Measurements from ENCODE around the gene MEGF11.

Gene MEGF11

DNA sequence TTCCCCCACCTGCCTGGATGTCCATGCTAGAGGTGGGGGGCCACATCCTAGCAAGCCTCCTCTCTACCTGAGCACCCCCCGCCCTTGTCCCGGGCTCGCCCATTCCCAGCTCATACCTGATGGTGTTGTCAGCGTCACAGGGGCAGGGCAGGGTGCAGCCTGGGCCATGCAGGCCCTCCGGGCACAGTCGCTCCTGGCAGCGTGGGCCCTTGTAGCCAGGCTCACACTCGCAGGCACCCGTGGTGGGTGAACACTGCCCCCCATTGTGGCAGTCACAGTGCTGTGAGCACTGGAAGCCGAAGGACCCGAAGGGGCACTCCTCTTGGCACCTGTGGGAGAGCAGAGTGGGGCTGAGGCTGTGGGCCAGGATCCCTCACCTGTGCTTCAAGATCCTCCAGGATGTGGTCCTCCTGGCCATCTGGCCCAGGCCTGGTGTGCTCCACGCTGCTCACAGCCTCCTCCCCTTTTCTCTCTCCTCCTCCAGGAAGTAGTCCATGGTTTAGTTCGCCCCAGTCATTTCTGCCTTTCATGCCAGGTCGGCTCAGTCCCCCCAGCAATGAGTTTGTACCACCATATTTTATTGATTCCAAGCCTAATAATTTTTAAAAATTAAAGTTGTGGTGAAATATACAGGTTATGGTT lies 288.6 kb downstream of the MEGF11 start:
- H3K4me1 ChIP-seq (ENCODE audit: insufficient read depth, poor library complexity, severe bottlenecking) = no peaks in the 10 kb centered on the region
- no peak overlapping the region for H3K4me3 ChIP-seq (ENCODE audit: severe bottlenecking)
- ATAC-seq (ENCODE audit: low read depth) (no peak), DNase-seq (ENCODE audit: low spot score) (no peak)
- no peaks in the 10 kb centered on the region for H3K9me3 ChIP-seq (ENCODE audit: severe bottlenecking)
- H3K36me3 ChIP-seq (ENCODE audit: low read depth) = no peaks in the 10 kb centered on the region
- no peak overlapping the region for H3K27ac ChIP-seq (ENCODE audit: poor library complexity, severe bottlenecking)
- no peaks in the 10 kb centered on the region for H3K27me3 ChIP-seq (ENCODE audit: insufficient read depth, poor library complexity, severe bottlenecking)
- TF ChIP-seq, protein P1, sequence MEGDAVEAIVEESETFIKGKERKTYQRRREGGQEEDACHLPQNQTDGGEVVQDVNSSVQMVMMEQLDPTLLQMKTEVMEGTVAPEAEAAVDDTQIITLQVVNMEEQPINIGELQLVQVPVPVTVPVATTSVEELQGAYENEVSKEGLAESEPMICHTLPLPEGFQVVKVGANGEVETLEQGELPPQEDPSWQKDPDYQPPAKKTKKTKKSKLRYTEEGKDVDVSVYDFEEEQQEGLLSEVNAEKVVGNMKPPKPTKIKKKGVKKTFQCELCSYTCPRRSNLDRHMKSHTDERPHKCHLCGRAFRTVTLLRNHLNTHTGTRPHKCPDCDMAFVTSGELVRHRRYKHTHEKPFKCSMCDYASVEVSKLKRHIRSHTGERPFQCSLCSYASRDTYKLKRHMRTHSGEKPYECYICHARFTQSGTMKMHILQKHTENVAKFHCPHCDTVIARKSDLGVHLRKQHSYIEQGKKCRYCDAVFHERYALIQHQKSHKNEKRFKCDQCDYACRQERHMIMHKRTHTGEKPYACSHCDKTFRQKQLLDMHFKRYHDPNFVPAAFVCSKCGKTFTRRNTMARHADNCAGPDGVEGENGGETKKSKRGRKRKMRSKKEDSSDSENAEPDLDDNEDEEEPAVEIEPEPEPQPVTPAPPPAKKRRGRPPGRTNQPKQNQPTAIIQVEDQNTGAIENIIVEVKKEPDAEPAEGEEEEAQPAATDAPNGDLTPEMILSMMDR (IDR thresholded peaks at IDR 0.05; ENCODE audit: poor library complexity, severe bottlenecking) = no peak

DNA sequence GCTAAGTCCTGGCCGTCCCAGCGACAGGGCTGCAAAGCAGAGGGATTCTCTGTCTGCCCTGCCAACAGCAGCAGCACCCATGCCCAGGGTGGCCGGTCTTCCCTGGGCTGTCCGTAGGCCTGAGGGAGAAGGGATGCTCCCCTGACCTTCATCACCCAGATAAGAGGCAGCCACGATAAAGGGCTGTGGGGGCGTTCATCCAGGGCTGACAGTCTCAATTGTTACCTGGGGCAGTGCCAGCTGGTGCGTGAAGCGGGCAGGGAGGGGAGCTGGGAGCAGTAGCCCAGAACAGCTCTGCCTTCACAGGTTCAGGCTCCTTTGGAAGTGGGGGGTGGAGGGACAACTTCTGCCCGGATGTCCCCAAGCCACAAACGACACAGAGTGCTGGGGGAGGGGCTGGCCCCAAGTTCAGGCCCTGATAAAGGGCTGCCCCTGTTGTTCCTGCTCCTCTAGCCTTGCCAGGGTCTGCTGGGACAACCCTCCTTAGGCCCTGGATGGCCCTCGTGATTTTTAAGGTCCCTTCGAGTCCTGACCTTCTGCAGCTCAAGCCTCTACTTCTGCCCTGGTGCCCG lies 289.6 kb downstream of the MEGF11 start:
- TF ChIP-seq, protein P1 (IDR thresholded peaks at IDR 0.05; ENCODE audit: poor library complexity, severe bottlenecking) = no peak
- no peak overlapping the region for H3K27ac ChIP-seq (ENCODE audit: poor library complexity, severe bottlenecking)
- ATAC-seq (ENCODE audit: low read depth) (no peak), DNase-seq (ENCODE audit: low spot score) (no peak)
- H3K36me3 ChIP-seq (ENCODE audit: low read depth) = no peaks in the 10 kb centered on the region
- no peak overlapping the region for H3K4me3 ChIP-seq (ENCODE audit: severe bottlenecking)
- H3K9me3 ChIP-seq (ENCODE audit: severe bottlenecking) = no peaks in the 10 kb centered on the region
- H3K4me1 ChIP-seq (ENCODE audit: insufficient read depth, poor library complexity, severe bottlenecking) = no peaks in the 10 kb centered on the region
- no peaks in the 10 kb centered on the region for H3K27me3 ChIP-seq (ENCODE audit: insufficient read depth, poor library complexity, severe bottlenecking)

DNA sequence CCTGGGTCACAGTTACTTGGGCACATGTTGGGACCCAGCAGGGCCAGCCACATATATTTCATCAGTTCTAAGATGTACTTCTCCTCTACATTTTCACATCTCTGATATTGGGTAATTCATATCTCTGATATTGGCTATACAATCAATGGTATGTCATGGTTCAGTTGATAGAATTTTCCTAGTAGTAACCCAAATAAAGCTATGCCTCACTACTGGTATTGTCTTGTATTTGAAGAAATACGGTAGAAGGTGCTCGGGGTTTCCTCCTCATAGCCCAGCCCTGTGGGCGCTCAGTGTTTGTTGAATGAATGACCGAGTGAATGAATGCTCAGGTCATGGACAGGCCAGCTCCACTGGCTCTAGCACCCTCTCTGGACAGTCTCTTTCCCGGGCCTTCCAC lies 290.2 kb downstream of the MEGF11 start:
- Histone ChIP-seq H3K4me1 (ENCODE audit: insufficient read depth, poor library complexity, severe bottlenecking) (no peaks in the 10 kb centered on the region), H3K9me3 (ENCODE audit: severe bottlenecking) (no peaks in the 10 kb centered on the region), H3K27ac (ENCODE audit: poor library complexity, severe bottlenecking) (no peak overlapping the region), H3K4me3 (ENCODE audit: severe bottlenecking) (no peak overlapping the region), H3K27me3 (ENCODE audit: insufficient read depth, poor library complexity, severe bottlenecking) (no peaks in the 10 kb centered on the region), H3K36me3 (ENCODE audit: low read depth) (no peaks in the 10 kb centered on the region)
- TF ChIP-seq, protein P1 (IDR thresholded peaks at IDR 0.05; ENCODE audit: poor library complexity, severe bottlenecking) = no peak
- DNase-seq (ENCODE audit: low spot score) (no peak), ATAC-seq (ENCODE audit: low read depth) (no peak)

DNA sequence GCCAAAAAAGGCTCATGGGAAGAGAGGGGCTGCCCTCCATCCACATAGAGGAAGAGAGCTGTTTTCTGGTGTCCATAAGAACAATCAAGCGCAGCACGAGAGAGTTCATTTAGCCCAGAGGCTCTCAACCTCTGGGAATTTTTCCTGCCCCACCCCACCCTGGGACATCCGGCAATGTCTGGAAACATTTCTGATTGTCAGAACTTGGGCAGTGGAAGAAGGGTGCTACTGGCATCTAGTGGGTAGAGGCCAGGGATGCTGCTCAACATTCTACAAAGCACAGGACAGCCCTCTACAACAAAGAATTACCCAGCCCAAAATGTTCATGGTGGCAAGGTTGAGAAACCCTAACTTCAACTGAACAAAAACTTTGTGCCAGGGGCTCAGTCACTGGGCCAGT lies 291.4 kb downstream of the MEGF11 start:
- H3K27me3 ChIP-seq (ENCODE audit: insufficient read depth, poor library complexity, severe bottlenecking) = no peaks in the 10 kb centered on the region
- DNase-seq (ENCODE audit: low spot score) = no peak
- no peaks in the 10 kb centered on the region for H3K36me3 ChIP-seq (ENCODE audit: low read depth)
- H3K4me1 ChIP-seq (ENCODE audit: insufficient read depth, poor library complexity, severe bottlenecking) = no peaks in the 10 kb centered on the region
- ATAC-seq (ENCODE audit: low read depth) = peak; percentile 79
- TF ChIP-seq, protein P1 (IDR thresholded peaks at IDR 0.05; ENCODE audit: poor library complexity, severe bottlenecking) = peak; percentile 90
- H3K27ac ChIP-seq (ENCODE audit: poor library complexity, severe bottlenecking) = no peak overlapping the region
- no peak overlapping the region for H3K4me3 ChIP-seq (ENCODE audit: severe bottlenecking)
- no peaks in the 10 kb centered on the region for H3K9me3 ChIP-seq (ENCODE audit: severe bottlenecking)

DNA sequence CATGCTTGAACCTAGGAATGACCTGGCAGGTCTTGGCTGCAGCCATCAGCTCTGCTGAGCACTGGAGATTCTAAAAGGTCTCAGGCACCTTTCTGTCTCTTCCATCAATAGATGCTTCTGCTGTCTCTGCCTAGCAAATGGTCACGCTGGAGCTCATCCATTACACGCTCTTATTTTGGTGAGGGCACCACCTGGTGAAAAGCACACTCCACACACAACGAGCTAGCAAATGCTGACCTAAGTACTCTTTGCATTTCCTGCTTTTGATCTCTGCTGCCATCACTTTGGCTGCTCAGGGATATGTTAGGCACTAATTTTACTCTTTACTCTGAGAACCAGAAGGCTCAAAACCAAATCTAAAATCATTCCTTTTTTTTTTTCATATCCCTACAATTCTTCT lies 293.0 kb downstream of the MEGF11 start:
- DNase-seq (ENCODE audit: low spot score) (no peak), ATAC-seq (ENCODE audit: low read depth) (no peak)
- Histone ChIP-seq H3K27me3 (ENCODE audit: insufficient read depth, poor library complexity, severe bottlenecking) (no peaks in the 10 kb centered on the region), H3K4me1 (ENCODE audit: insufficient read depth, poor library complexity, severe bottlenecking) (no peaks in the 10 kb centered on the region), H3K36me3 (ENCODE audit: low read depth) (no peaks in the 10 kb centered on the region), H3K9me3 (ENCODE audit: severe bottlenecking) (no peaks in the 10 kb centered on the region), H3K27ac (ENCODE audit: poor library complexity, severe bottlenecking) (no peak overlapping the region), H3K4me3 (ENCODE audit: severe bottlenecking) (no peak overlapping the region)
- TF ChIP-seq, protein P1 (IDR thresholded peaks at IDR 0.05; ENCODE audit: poor library complexity, severe bottlenecking) = no peak

All from RWPE2 (cell line).